Spleen (tissue), 7 donors: ENCODE measurements around the gene SLC24A3.
A peak's percentile ranks its signal among the peaks of the same experiment; 100 is the strongest.

Experiments
- POLR2AphosphoS5 ChIP-seq, 3 donors: sonication (generic); formaldehyde crosslinking; IDR thresholded peaks; one replicate each; pipeline ENCODE4 v1.5.1; 2017; ENCODE audit warnings: antibody characterized with exemption in 3 of 3
- TF ChIP-seq, protein P1 (sequence below), 11 experiments: fragments of 200-600 bp in 7 of 11; fragments of 450-650 bp in 4 of 11; sonication (generic) in 4 of 11; IDR thresholded peaks in 8 of 11; conservative IDR thresholded peaks in 3 of 11; 1 replicate in 7 of 11; 2 replicates in 4 of 11; pipeline versions ENCODE4 v1.4.0 to v1.8.0; 2016 to 2021; ENCODE audit warnings: antibody characterized with exemption in 11 of 11, inconsistent platforms in 4 of 11, mild to moderate bottlenecking in 1 of 11
- donor health status: DM: no; HTN: no; CAD: no; lungs with moderate emphysema.
- donor health status: DM: no; HTN: no; CAD: no.
- donor health status: DM: no; HTN: no; CAD: no.

- TF ChIP-seq, protein P1, sequence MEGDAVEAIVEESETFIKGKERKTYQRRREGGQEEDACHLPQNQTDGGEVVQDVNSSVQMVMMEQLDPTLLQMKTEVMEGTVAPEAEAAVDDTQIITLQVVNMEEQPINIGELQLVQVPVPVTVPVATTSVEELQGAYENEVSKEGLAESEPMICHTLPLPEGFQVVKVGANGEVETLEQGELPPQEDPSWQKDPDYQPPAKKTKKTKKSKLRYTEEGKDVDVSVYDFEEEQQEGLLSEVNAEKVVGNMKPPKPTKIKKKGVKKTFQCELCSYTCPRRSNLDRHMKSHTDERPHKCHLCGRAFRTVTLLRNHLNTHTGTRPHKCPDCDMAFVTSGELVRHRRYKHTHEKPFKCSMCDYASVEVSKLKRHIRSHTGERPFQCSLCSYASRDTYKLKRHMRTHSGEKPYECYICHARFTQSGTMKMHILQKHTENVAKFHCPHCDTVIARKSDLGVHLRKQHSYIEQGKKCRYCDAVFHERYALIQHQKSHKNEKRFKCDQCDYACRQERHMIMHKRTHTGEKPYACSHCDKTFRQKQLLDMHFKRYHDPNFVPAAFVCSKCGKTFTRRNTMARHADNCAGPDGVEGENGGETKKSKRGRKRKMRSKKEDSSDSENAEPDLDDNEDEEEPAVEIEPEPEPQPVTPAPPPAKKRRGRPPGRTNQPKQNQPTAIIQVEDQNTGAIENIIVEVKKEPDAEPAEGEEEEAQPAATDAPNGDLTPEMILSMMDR (IDR thresholded peaks at IDR 0.05 in 8 of 11, conservative IDR thresholded peaks at IDR 0.05 in 3 of 11): peak; percentile 86 to 94 (median 90)
- TF ChIP-seq POLR2AphosphoS5 (IDR thresholded peaks at IDR 0.05): no peak
These were observed 449.5 kb downstream of the SLC24A3 start for GRCh38 chr20:19661717-19662636.
